Ascending aorta (tissue), 2 donors: ENCODE results near the gene RGMB. TPM values are rescaled to one million over a fixed set of nuclear protein-coding genes. Genes with fewer than 3 reads are reported as not detected.
A peak's percentile ranks its signal among the peaks of the same experiment; 100 is the strongest.

Experiments used
- DNase-seq, 2 donors: peaks; one replicate each; pipeline ENCODE4 v3.0.0-alpha.2; 2019; ENCODE audit warnings: low spot score in 2 of 2
- H3K27ac ChIP-seq, 2 donors: fragments of 200-600 bp; sonication (generic); one replicate each; pipeline ENCODE4 v1.5.1; 2016 to 2017; ENCODE audit warnings: mild to moderate bottlenecking in 1 of 2
- H3K27me3 ChIP-seq: fragments of 200-600 bp; sonication (generic); one replicate; pipeline ENCODE4 v1.5.1; 2017
- H3K36me3 ChIP-seq, 2 donors: fragments of 200-600 bp; sonication (generic); one replicate each; pipeline ENCODE4 v1.5.1; 2016
- H3K4me1 ChIP-seq, 2 donors: fragments of 200-600 bp; sonication (generic); one replicate each; pipeline ENCODE4 v1.5.1; 2016 to 2017; ENCODE audit warnings: mild to moderate bottlenecking in 1 of 2
- H3K4me3 ChIP-seq, 2 donors: fragments of 200-600 bp; sonication (generic); one replicate each; pipeline ENCODE4 v1.5.1; 2016 to 2017; ENCODE audit warnings: mild to moderate bottlenecking in 1 of 2
- H3K9me3 ChIP-seq, 2 donors: fragments of 200-600 bp; sonication (generic); one replicate each; pipeline ENCODE4 v1.5.1; 2016
- intact Hi-C: fragments of 100-400 bp; cut with DNase I; formaldehyde crosslinking; loops from one replicate; pipeline ENCODE4 v1.15.1; 2023
- total RNA-seq: library from RNA; depleted of rRNA; stranded (reverse); fragments of >200 nt; gene quantifications from one replicate; pipeline ENCODE4 v1.1.0, GENCODE V29; 2016
- TF ChIP-seq, protein P1 (sequence below), 3 experiments: fragments of 200-600 bp in 2 of 3; fragments of 450-650 bp in 1 of 3; sonication (generic) in 2 of 3; IDR thresholded peaks; one replicate each; pipeline ENCODE4 v1.5.1; 2016 to 2019; ENCODE audit warnings: antibody characterized with exemption in 3 of 3, mild to moderate bottlenecking in 1 of 3, moderate library complexity in 1 of 3

RGMB gene
- total RNA-seq, 1 donor from 2014 or later: 20.9 TPM

DNA sequence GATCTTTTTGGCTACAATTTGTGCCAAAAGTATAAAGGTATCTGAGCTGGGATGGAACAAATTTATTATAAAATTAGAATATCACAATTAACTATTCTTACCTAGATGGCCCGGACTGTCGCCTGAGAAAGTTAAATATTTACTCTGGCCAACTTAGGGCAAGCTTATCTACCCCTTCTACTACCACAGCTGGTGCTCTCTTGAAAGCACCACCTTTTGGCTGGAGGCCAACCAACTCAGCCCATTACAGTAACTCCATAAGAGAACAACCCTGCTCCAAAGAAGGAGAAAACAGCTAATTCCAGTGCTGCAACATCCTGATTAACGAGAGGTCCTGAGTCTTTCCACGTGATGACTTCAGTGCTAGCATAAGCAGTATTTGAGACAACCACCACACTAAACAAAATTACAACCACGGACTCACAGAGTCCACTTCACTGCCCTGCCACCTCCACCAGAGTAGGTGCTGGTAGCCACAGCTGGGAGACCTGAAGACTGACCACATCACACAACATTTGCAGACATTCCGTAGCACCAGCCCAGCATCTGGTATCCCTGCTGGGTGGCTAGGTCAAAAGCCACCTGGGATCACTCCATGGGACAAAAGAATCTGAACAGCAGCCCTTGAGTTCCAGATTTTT is 43.2 kb downstream of the RGMB start:
- intact Hi-C loops: no loop called here
- no peak overlapping the region for H3K4me3 ChIP-seq
- no peaks in the 10 kb centered on the region for H3K36me3 ChIP-seq
- no peaks in the 10 kb centered on the region for H3K4me1 ChIP-seq
- TF ChIP-seq, protein P1, sequence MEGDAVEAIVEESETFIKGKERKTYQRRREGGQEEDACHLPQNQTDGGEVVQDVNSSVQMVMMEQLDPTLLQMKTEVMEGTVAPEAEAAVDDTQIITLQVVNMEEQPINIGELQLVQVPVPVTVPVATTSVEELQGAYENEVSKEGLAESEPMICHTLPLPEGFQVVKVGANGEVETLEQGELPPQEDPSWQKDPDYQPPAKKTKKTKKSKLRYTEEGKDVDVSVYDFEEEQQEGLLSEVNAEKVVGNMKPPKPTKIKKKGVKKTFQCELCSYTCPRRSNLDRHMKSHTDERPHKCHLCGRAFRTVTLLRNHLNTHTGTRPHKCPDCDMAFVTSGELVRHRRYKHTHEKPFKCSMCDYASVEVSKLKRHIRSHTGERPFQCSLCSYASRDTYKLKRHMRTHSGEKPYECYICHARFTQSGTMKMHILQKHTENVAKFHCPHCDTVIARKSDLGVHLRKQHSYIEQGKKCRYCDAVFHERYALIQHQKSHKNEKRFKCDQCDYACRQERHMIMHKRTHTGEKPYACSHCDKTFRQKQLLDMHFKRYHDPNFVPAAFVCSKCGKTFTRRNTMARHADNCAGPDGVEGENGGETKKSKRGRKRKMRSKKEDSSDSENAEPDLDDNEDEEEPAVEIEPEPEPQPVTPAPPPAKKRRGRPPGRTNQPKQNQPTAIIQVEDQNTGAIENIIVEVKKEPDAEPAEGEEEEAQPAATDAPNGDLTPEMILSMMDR (IDR thresholded peaks at IDR 0.05): no peak
- H3K9me3 ChIP-seq: peaks cover 0 to 9% of the 10 kb centered on the region in 2 donors
- DNase-seq: no peak
- H3K27ac ChIP-seq: no peak overlapping the region
- H3K27me3 ChIP-seq: no peaks in the 10 kb centered on the region

DNA sequence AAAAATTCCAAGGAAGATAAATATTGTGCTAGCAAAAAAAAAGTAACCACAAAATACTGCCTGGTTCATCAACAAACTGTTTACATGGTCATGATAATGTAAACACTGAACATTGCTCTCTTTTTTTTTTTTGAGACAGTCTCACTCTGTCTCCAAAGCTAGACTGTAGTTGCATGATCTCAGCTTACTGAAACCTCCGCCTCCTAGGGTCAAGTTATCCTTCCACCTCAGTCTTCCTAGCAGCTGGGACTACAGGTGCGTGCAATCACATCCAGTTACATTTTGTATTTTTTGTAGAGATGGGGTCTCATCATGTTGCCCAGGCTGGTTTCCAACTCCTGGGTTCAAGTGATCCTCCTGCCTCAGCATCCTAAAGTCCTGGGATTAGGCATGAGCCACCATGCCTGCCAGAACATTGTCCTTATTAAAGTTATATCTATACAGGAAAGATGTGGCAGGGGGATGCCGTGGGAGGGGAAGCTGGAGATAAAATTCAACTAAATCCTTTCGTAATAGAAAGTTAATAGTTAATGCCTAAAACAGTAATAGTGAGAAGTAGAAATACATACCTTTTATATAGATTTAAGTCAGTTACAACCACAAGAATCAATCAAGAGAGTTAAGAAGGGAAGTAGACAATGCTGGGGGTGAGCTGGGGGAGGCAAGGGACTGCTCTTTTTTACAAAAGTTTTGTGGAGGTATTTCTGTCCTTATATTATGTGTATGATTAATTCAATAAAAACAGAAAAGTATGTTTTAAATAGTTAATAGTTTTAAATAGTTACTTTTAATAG is 52.3 kb downstream of the RGMB start:
- DNase-seq: no peak
- peaks cover 0 to 6% of the 10 kb centered on the region in 2 donors for H3K9me3 ChIP-seq
- no peak overlapping the region for H3K4me3 ChIP-seq
- H3K27me3 ChIP-seq: no peaks in the 10 kb centered on the region
- intact Hi-C loops: no loop called here
- no peaks in the 10 kb centered on the region for H3K36me3 ChIP-seq
- H3K4me1 ChIP-seq: no peaks in the 10 kb centered on the region
- TF ChIP-seq, protein P1 (IDR thresholded peaks at IDR 0.05): no peak
- no peak overlapping the region for H3K27ac ChIP-seq

DNA sequence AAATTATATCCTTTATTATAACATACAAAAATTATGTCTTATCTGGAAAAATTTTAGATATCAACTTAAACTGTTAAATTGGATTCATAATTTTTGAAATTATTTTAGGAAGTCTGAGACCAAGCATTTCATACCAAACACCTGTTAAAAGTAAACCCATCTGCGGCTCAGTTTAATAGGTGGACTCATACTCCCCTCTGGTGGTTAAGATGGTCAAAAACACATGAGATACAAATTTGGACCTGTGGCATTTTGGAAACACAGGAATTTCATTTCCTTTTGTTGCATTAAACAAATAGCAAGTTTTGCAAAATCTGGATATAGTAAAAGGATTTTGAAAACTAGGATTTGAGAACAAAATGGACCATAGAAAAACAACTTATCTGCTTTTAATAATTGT is 53.7 kb downstream of the RGMB start:
- no peaks in the 10 kb centered on the region for H3K27me3 ChIP-seq
- no peak for DNase-seq
- H3K4me1 ChIP-seq: no peaks in the 10 kb centered on the region
- no peak overlapping the region for H3K4me3 ChIP-seq
- no peaks in the 10 kb centered on the region for H3K9me3 ChIP-seq
- no peak overlapping the region for H3K27ac ChIP-seq
- TF ChIP-seq, protein P1 (IDR thresholded peaks at IDR 0.05): peak in 1 of 3 experiments; percentile 37
- intact Hi-C loops: no loop called here
- no peaks in the 10 kb centered on the region for H3K36me3 ChIP-seq

DNA sequence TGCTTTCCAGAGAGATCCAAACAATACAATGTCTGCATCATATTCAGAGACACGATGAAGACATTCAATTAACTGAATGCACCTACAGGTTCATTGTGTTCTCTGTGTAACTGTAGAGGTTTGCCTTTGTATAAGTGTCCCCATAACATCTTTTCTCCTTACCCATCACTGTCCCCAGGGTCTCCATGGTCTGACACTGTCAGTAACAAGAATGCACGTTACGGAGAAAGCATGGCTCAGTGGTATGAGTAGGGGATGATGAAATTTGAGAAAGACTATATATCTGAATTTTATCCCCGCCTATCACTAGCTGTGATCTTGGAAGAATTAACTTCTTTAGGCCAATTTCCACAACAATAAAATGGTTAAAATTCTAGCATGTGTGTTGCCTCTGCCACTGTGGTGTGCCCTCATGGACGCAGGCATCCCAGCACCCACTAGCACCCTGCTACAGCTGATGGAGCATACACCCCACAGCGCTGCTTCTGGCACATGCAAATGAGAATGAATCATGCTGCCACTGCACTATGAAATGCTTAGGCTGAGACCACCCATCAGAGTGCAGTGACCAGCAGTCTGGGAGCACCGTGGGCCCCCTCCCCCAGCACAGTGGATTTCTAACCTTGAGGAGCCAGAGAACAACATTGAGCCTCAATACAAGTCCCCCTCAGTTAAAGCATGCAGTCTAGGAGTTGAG is 54.3 kb downstream of the RGMB start:
- Histone ChIP-seq H3K4me1 (no peaks in the 10 kb centered on the region), H3K4me3 (no peak overlapping the region), H3K27ac (no peak overlapping the region), H3K36me3 (no peaks in the 10 kb centered on the region), H3K9me3 (no peaks in the 10 kb centered on the region), H3K27me3 (no peaks in the 10 kb centered on the region)
- intact Hi-C loops: no loop called here
- DNase-seq: no peak
- TF ChIP-seq, protein P1 (IDR thresholded peaks at IDR 0.05): no peak

DNA sequence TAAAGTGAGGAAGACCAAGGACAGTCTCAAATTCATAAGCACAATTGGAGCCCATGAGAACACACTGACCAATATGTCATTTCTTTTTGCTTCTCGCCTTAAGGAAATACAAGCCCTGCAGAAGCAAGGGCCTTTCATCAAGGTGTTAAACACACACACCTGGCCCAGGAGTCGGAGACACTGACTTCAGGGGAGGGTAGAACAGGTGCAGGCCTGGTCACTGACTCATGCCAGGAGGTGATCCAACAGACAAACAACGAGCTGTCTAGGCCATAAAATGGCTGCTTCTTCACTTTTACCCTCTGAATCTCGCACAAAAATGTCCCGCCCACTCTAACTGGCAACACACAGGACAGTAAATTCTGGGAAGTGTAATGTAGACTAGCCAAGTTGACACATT is 62.7 kb downstream of the RGMB start:
- TF ChIP-seq, protein P1 (IDR thresholded peaks at IDR 0.05): no peak
- no peak for DNase-seq
- H3K9me3 ChIP-seq: no peaks in the 10 kb centered on the region
- no peak overlapping the region for H3K27ac ChIP-seq
- H3K27me3 ChIP-seq: no peaks in the 10 kb centered on the region
- H3K4me1 ChIP-seq: no peaks in the 10 kb centered on the region
- intact Hi-C loops: no loop called here
- no peaks in the 10 kb centered on the region for H3K36me3 ChIP-seq
- H3K4me3 ChIP-seq: no peak overlapping the region
